Globus pallidus (tissue), 1 donor: Measurements from ENCODE around the gene GGT6.
"Not testable (repeated sequence)": the region's sequence is repeated elsewhere in the genome, so short reads cannot be mapped to it uniquely, and the experiment has no call there.

Source experiments
- DNase-seq: peaks from one replicate; pipeline ENCODE4 v3.0.0-alpha.2; 2015; ENCODE audit warnings: low spot score

GGT6 gene, protein sequence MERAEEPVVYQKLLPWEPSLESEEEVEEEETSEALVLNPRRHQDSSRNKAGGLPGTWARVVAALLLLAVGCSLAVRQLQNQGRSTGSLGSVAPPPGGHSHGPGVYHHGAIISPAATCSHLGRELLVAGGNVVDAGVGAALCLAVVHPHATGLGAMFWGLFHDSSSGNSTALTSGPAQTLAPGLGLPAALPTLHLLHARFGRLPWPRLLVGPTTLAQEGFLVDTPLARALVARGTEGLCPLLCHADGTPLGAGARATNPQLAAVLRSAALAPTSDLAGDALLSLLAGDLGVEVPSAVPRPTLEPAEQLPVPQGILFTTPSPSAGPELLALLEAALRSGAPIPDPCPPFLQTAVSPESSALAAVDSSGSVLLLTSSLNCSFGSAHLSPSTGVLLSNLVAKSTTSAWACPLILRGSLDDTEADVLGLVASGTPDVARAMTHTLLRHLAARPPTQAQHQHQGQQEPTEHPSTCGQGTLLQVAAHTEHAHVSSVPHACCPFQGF

DNA sequence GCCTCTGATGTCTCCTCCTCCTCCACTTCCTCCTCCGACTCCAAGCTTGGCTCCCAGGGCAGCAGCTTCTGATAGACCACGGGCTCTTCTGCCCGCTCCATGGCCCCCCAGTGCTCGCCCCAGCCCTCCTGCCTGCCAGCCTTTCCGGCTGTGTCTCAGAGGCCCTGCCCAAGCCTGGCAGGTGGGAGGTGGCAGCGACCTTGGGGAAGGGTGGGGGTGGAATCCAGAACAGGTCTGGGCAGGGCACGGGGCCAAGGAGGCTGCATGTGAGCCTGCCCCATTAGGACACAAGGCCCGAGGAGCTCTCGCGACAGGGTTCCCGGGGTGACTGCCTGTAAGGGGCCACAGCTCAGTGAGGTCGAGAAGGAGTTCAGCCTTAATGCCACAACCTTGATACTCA lies at the start of gene GGT6:
TSS of gene GGT6 (minus strand) at position 157 of the 400 bp plus-strand sequence. CDS start at position 101, 56 bp downstream.
- no peak for DNase-seq

DNA sequence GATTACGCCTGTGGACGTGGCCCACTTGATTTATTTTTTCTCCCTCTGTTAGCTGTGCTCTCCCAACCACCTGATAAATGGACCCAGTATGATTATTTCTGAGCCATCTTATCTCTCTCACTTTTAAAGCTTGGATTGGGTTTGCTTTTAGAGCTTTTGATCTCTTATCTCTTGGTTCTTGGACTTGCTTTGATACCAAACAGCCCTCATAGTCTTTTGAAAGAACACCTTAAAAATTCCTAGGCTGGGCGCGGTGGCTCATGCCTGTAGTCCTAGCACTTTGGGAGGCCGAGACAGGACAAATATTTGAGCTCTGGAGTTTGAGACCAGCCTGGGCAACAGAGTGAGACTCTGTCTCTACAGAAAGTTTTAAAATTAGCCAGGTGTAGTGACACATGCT lies 49.8 kb upstream of the GGT6 start:
- no peak for DNase-seq

DNA sequence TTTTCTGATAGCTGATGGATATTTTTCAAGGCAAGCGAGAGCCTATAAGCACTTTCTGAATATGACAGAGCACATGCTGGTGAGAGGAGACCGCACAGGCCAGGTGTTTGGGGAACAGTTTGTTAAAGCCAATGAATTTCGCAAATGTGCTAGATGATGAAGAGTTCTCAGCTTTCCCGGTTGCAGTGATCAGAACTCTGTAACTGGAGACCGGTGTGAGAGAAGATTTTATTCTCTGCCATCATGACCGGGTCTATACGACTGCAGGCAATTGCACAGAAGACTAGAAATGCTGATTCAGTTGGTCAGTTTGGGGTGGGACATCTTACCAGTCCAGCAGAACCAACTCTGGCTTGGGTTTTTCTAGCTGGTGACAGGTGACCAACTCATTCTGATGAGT lies 49.4 kb upstream of the GGT6 start:
- no peak for DNase-seq

DNA sequence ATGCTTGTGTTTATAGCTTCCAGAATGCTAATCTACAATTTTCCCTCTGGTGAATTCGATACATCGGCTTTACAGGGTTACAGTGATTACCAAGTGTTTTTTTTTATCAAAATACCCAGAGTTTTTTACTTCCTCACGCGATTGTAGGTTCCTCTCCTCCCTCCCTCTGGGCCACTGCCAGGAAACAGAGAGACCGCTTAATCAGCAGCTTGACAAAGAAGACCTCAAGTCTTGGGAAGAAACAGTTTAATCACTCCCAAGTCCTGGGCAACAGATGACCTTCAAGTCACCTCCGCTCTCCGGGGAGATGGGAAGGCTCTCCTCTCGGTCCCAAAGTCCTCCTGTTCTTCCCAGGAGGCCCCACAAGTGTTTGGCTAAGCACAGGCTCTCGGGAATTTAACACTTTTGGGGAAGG lies 47.4 kb upstream of the GGT6 start:
- DNase-seq = peak; percentile 60

DNA sequence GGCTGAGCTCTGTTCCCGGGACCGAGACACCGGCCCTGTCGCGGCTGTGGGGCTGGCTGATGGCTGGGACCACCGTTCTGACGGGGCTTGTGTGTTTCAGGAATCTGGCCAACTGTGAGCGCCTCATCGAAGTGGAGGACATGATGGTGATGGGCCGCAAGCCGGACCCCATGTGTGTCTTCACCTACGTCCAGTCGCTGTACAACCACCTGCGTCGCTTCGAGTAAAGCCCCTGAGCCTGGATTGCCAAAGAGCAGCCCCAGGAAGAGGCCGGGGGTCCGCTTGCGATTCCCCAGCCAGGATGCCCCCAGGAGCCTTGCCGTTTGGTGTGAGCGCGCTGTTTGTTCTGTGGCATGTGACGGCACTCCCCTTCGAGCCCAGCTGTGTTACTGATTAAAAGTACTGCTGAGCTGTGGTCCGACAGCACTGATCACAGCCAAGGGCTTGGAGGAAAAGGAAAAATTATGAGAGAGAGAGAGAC lies 46.9 kb upstream of the GGT6 start:
- DNase-seq = no peak

DNA sequence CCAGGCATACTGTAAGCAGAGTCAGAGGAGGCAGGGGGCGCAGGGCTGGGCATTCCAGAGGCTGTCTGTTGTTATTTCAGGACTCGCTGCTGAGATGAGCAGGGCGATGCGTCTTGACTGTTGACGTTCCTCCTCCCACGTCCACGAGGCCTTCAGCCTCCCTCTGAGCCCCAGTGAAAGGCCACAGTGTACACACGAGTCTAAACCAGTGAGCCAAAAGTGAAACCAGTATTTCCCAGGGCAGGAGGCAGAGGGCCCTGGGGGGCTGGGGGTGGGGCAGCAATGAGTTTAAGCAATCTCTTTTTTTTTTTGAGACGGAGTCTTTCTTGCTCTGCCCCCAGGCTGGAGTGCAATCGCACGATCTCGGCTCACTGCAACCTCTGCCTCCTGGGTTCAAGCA lies 45.4 kb upstream of the GGT6 start:
- peak; percentile 16 for DNase-seq

DNA sequence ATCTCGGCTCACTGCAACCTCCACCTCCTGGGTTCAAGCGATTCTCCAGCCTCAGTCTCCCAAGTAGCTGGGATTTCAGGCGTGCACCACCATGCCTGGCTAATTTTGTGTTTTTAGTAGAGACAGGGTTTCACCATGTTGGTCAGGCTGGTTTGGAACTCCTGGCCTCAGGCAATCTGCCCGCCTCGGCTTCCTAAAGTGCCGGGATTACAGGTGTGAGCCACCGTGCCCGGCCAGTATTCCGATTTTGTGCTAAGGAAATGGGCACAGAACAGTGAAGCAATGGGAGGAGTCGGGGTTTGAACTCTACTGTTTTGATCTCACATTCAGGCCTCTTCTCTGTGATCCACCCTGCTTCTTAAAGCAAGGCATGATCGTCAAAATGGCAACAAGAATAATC lies 44.4 kb upstream of the GGT6 start:
- DNase-seq = not testable (repeated sequence)

DNA sequence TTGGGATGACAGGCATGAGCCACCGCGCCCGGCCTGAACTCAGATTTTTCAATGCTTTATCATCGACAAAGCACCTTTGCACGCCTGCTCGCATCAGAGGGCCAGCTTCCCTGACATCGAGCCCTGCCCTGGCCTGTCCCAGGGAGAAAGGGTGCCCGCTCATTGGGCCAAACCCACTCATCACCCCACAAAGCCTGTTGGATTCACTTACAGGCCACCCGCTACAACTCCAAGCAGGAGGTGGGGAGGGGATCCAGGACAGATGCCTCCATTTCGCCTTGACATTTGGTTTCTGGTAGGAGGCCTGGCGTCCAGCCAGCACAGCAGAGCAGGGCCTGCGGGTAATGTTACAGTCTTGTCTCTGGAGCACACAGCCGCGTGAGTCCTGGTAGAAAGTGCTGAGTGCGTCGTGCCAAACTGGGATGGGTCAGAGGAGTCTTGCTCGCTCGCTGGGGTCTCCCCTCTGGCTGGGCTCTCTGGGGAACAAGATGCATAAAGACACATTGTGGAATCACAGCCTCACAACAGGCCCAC lies 43.8 kb upstream of the GGT6 start:
- no peak for DNase-seq

DNA sequence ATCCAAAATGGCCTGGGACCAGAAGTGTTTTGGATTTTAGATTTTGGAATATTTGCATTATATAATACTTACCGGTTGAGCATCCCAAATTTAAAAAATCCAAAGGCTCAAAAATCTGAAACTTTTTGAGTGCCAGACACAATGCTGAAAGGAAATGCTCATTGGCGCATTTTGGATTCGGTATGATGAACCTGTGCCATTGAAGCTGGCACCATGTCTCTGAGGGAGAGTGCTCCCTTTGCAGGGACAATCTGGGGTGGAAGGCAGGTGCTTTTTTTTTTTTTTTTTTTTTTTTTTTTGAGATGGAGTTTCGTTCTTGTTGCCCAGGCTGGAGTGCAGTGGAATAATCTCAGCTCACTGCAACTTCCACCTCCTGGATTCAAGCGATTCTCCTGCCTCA lies 41.7 kb upstream of the GGT6 start:
- DNase-seq = no peak

DNA sequence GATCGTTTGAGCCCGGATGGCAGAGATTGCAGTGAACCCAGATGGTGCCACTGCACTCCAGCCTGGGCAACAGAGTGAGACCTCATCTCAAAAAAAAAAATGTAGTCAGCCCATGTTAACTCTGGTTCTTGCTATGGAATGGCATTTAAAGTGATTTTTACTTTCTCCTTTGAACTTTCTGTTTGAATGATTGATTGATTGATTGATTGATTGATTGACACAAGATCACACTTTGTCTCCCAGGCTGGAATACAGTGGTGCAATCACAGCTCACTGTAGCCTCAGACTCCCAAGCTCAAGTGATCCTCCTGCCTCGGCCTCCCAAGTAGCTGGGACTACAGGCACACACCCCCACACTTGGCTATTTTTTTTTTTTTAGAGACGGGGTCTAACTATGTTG lies 40.9 kb upstream of the GGT6 start:
- DNase-seq = no peak

DNA sequence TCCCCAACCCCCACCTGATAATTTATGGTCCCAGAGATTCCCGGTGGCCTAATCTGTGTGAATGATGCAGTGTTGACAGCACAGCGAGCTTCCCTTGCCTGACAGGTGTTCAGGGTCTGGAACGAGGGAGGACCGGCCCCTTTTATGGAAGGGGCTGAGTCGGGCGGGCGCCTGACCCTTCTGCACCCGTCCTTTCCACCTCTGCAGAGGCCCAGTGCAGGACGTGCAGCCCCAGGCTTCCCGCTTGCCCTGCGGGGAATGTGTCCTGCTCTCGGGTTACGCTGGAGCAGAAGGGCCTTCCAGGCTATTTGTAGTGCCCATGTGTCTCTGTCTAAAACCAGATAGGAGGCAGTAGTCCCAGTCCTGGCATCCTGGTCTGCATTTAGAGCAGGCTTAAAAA lies 40.2 kb upstream of the GGT6 start:
- DNase-seq = no peak

DNA sequence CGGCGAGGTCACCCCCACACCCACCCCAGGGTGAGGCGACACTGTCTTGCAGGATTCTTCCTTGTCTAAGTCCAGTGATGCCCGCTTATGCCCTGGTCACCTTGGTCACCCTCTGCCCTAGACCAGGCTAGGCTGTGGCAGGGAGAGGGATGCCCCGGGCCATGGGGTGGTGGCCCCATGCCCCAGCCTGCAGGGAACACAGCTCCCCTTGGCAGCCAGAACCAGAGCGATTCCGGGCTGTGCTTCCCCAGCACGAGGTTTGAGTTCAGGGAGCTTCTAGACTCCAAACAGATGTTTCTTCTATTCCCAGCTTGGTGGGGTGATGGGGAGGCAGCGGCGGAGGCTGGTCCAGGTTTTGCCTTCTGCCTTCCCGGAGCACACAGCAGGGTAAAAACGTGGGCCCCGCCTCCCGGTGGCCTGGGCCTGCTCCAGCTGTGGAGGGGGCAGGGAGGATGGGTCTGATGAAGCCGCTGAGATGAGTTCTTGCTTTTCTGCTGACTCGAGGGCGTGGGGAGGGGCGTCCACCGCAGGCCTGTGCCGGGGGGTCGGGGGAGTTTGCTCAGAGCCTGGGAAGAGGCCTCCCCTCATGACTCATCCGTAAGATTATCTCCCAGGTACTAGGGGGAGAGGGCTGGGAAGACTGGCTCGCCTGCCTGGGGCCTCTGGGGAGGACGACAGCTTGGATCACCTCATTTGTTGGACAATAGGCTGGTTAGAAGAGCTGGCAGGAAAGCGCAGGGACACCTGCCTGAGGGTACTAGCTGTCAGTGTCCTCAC lies 39.3 kb upstream of the GGT6 start:
- no peak for DNase-seq

DNA sequence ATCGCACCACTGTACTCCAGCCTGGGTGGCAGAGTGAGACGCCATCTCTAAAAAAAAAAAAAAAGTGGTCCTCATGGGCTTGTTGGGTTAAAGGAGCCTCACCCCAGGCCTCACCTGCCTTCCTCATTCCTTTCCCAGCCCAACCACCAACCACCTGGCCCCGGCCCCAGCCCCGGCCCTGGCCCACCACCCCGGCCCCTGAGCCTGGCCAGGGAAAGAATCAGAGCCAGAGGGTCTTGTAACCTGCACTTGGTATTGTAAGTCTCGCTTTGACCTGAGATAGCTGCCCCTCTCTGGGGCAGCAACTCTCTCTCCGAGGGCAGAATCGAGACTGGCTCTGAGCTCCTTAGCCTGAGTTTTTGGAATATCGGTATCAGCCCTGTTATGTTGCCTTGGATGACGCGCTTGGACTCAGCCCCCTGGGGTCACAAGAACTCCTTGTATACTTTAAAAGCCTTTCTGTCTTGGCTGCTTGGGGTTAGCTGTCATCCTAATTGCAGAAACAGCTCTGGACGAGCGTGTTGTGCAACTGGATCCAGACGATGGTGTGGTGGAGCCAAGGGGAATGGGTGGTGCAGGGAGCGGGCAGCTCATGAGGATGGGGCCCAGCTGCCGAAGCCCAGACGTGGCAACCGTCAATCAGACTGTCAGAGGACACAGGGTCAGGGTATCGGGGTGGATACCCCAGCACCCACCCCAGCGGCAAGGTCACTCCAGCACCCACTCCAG lies 38.6 kb upstream of the GGT6 start:
- no peak for DNase-seq

DNA sequence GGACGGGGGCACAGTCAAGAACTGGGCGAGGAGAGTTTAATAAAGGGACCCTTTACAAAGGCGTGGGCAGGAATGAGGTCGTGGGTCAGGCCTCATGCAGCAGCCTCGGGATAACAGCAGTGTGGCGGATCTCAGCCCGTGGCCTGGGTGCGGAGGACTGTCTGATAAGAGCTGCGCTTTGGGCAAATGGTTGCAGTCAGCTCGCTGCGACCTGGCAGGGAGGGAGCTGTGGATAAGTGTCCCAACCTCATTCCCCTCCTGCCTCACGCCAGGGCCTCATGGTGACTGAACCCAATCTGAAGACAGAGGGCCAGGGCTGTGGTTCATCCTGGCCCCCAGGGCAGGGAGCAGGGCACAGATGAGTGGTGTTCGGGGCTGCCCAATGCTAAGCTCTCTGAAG lies 37.6 kb upstream of the GGT6 start:
- no peak for DNase-seq

DNA sequence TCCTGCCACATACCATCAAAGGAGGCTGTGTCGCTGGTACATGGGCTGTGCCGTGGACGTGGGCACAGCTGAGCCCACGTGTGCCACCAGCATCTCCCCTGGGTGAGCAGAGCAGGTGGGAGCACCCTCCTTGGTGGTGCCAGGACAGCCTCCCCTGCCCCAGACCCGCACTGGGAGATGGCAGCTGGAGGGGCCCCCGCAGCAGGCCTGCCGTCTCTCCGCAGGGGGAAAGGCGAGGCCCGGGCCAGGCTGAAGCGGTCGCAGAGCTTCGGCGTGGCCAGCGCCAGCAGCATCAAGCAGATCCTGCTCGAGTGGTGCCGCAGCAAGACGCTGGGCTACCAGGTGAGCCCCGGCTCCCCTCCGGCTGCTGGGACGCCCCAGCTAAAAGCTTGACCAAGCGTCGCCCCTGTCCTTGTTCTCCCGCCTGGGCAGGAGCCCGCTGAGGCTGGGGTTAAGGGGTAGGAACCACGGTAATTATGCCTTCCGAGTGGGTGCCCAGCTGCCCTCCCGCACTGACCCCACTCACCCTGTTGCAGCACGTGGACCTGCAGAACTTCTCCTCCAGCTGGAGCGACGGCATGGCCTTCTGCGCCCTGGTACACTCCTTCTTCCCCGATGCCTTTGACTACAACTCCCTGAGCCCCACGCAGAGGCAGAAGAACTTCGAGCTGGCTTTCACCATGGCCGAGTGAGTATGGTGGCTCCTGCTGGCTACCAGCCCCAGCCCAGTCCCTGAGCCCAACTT lies 36.4 kb upstream of the GGT6 start:
- DNase-seq = no peak

DNA sequence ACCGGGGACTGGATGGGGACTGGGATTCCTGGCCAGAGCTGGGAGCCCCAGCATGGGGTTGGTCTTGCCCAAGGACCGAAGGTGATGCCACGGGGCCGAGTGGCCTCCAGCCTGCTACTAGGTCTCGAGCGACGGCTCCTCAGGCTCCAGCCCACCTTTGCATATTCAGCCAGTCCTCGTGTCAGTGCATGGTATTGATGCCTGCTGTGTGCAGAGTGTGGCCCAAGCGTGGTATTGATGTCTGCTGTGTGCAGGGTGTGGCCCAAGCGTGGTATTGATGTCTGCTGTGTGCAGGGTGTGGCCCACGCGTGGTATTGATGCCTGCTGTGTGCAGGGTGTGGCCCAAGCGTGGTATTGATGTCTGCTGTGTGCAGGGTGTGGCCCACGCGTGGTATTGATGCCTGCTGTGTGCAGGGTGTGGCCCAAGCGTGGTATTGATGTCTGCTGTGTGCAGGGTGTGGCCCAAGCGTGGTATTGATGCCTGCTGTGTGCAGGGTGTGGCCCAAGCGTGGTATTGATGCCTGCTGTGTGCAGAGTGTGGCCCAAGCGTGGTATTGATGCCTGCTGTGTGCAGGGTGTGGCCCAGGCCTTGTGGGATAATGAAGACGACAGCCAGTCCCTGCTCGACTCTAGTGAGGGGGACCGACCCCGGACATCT lies 35.4 kb upstream of the GGT6 start:
- DNase-seq = not testable (repeated sequence)

DNA sequence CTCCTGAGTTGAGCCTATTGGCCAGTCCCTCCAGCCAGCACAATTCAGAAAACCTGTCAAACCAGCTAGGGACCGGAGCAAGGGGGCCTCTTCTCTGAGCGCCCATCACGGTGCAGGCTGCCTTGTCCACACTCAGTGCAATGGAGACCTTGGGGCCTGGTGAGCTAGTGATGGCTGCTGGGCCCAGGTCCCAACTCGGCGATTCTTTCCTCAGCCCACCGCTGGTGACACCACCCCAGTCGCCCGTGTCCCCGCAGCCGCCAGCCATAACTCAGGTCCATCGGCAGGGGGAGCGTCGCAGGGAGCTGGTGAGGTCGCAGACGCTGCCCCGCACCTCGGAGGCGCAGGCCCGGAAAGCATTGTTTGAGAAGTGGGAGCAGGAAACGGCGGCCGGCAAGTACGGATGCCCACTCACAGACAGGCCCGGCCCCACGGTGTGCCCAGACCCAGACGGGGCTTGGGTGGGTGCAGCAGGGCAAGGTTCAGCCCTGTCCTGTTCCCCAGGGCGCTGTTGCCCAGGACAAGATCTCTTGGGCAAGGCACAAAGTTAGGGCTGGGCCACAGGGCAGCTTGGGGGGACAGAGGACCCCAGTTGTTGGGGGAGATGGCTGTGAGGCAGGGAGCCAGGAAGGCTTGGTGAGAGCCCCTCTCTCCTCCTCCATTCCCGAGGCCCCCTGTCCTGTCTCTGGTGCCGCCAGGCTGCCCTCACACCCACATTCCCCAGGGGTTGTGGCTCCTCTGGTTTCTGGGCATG lies 34.7 kb upstream of the GGT6 start:
- DNase-seq = no peak

DNA sequence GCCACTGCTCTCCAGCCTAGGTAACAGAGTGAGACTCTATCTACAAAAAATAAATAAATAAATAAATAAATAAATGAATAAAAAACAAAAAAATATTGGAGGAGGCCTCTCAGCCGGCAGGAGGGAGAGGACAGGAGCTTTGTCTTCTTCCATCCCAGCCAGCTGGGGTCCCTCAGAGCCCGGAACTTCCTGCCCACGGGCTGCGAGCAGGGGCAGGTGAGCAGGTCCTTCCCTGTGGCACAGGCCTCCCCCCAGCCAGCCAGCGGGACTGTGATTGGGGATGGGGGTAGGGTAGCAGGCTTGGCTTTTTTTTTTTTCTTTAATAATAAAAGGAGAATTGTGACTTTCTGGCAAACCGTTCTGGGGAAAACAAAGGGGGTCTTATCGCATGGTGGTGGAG lies 34.0 kb upstream of the GGT6 start:
- DNase-seq = no peak

DNA sequence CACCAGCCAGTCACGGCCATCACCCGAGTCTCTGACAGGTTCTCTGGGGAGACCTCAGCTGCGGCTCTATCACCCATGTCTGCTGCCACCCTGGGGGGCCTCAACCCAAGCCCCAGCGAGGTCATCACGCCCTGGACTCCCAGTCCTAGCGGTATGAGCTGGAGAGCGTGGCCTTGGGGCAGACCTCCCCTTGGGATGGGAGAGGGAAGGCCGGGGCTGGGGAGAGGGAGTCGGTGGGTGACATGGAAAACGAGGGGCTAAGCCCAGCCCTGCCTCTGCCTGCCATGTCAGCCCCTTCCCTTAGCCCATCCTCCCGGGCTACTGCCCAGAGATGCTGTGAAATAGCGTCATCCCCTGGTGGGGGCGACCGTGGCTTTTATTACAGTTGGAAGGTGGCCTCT lies 32.6 kb upstream of the GGT6 start:
- no peak for DNase-seq
